Kidney epithelial cell (primary cell): ENCODE measurements around the gene KIAA1210. TPM values are rescaled to one million over a fixed set of nuclear protein-coding genes. Genes with fewer than 3 reads are reported as not detected.

ENCODE experiments used
- DNase-seq: peaks from one replicate; pipeline ENCODE4 v3.0.0-alpha.2; 2010; ENCODE audit warnings: low read depth
- H3K27me3 ChIP-seq: 2 replicates; pipeline ENCODE4 v1.6.0; 2011; ENCODE audit warnings: low read length; ENCODE audit not compliant: control insufficient read depth, insufficient read depth
- H3K36me3 ChIP-seq: 2 replicates; pipeline ENCODE4 v1.5.1; 2011; ENCODE audit warnings: low read length; ENCODE audit not compliant: control insufficient read depth, insufficient read depth
- H3K4me3 ChIP-seq: 2 replicates; pipeline ENCODE4 v1.5.1; 2011; ENCODE audit warnings: low read depth, mild to moderate bottlenecking, control low read depth, low read length
- CTCF ChIP-seq: IDR thresholded peaks from 2 replicates; pipeline ENCODE4 v1.5.1; 2011; ENCODE audit warnings: mild to moderate bottlenecking, moderate library complexity, low read length, control low read depth, inconsistent platforms; ENCODE audit not compliant: insufficient read depth, poor library complexity, severe bottlenecking
- total RNA-seq: library from RNA; depleted of rRNA; stranded (reverse); fragments of >200 nt; gene quantifications from 2 replicates; pipeline ENCODE4 v1.2.3, GENCODE V29; 2015

KIAA1210 gene
- total RNA-seq, 1 donor from 2014 or later, result not detected

DNA sequence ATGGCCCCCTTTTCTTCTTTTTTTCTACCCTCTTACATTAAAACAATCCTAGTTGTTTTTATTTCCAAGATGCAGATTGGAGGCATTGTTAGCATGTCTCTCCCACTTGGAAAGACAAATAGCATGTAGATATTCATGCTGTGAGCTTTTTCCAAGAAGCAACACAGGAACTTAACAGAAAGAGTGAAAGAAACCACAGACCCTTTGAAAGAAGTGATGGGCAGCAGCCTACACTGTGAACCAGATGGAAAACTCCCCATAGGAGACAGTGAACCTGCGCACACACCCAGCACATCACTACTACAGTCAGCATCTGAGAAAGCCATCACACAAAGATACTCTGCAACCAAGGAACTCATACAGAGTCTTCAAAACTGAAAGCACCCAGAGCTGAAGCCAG is 37.0 kb downstream of the KIAA1210 start:
- no peak for TF ChIP-seq CTCF
- Histone ChIP-seq H3K4me3 (no peak overlapping the region), H3K27me3 (no peaks in the 10 kb centered on the region), H3K36me3 (no peaks in the 10 kb centered on the region)
- no peak for DNase-seq

DNA sequence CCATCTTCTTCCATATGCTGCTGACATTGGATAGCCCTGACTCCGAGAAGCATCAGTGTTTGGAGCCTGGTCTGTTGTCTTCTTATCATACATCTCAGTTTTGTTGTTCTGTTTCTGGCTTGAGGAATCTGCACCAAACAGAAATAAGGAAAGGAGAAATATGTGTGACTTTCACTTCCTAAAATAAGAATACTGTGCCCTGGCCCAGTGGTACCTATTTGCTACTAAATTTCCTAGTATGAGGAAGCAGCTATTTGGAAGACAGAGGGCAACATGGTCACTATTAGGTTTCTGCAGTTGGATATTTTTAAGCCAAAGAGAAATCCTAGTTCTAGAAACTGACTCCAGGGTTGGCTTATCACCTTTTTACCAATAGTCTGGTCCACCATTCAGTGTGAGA is 38.0 kb downstream of the KIAA1210 start:
- no peak for TF ChIP-seq CTCF

DNA sequence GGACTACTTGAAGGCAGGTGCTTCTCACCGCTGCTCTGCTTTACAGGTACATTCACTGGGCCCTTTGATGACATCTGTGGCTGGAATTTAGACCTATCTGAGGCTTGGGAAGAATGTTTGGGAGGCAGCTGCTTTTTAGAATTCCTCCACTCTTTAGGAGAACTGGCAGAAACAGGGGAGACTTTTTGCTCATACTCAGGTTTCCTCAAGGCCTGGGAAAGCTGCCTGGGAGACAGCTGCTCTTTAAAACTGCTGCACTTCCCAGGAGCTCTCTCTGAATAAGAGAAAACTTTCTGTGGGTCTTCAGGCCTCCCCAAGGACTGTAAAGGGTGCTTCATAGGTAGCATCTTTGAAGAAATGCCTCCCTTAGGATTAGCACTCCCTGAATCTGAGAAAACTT is 40.5 kb downstream of the KIAA1210 start:
- no peak overlapping the region for H3K4me3 ChIP-seq
- TF ChIP-seq CTCF, result no peak

More for the DNA sequence above, 38.0 kb downstream of the KIAA1210 start:
- Histone ChIP-seq H3K36me3 (no peaks in the 10 kb centered on the region), H3K4me3 (no peak overlapping the region), H3K27me3 (no peaks in the 10 kb centered on the region)
- DNase-seq, result no peak

DNA sequence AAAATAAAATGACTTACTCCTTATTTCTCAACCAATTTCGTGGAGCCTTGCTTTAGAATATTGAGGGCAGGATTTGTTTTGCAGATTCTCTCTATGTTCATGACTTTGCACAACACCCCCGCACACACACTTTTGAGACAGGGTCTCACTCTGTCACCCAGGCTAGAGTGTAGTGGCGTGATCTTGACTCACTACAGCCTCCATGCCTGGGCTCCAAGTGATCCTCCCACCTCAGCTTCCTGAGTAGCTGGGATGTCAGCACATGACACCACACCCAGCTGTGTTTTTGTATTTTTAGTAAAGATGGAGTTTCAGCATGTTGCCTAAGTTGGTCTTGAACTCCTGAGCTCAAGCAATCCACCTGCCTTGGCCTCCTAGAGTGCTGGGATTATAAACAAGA is 42.8 kb downstream of the KIAA1210 start:
- no peaks in the 10 kb centered on the region for H3K36me3 ChIP-seq
- no peak for TF ChIP-seq CTCF
- DNase-seq, result no peak

More for the DNA sequence above, 40.5 kb downstream of the KIAA1210 start:
- Histone ChIP-seq H3K27me3 (no peaks in the 10 kb centered on the region), H3K36me3 (no peaks in the 10 kb centered on the region)
- no peak for DNase-seq

GRCh38 chrX:119082278-119082677 is 45.3 kb downstream of the KIAA1210 start:
- DNase-seq, result no peak
- no peak for TF ChIP-seq CTCF
- Histone ChIP-seq H3K27me3 (no peaks in the 10 kb centered on the region), H3K36me3 (no peaks in the 10 kb centered on the region), H3K4me3 (no peak overlapping the region)

More for the DNA sequence above, 42.8 kb downstream of the KIAA1210 start:
- Histone ChIP-seq H3K4me3 (no peak overlapping the region), H3K27me3 (no peaks in the 10 kb centered on the region)

DNA sequence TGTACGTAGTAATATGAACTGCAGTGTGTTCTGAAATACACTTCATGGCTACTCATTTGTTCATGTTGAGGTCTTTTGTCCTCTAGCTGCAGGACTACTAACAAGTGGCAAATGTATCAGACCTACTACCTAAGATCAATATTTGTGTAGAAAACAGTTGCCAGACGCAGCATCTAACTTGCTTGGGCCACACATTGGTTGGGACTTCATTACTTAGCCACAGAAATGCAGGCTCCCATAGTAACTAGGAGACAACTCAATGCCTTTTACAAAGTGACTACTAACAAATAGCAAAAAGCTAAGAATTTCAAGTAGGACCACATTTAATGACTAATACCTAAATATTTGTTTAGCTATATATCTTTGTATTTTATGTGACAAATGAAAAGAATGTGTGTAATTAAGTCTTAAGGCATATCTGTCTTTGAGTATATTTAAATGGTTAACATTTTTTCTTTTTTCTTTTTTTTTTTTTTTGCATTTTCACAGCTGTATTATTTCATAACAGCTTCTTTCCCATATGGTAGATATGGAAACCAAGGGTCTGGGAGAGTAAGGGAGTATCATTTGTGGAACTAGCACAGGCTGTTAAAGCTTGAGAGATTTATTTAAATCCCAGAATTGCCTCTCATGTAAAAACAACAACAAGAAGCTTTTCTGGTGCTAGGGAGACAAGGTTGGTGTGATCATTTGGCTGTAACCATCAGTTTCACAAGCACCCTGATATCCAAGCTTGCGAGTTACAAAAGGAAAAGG is 52.2 kb downstream of the KIAA1210 start:
- no peak for DNase-seq
- Histone ChIP-seq H3K36me3 (no peaks in the 10 kb centered on the region), H3K27me3 (no peaks in the 10 kb centered on the region), H3K4me3 (no peak overlapping the region)
- TF ChIP-seq CTCF, result no peak
